Adipocyte (in vitro differentiated cells): ENCODE measurements around the gene PVALB.

Source experiments
- DNase-seq: peaks from one replicate; pipeline ENCODE4 v3.0.0-alpha.2; 2015; ENCODE audit warnings: low read depth
- H3K27me3 ChIP-seq: replicated peaks from 2 replicates; pipeline ENCODE4 v1.7.0; 2013; ENCODE audit warnings: mild to moderate bottlenecking, low read length, moderate library complexity; ENCODE audit not compliant: control insufficient read depth, insufficient read depth
- H3K36me3 ChIP-seq: 2 replicates; pipeline ENCODE4 v1.7.0; 2013; ENCODE audit warnings: low read length, mild to moderate bottlenecking, moderate library complexity; ENCODE audit not compliant: control insufficient read depth, insufficient read depth, severe bottlenecking
- H3K4me1 ChIP-seq: 2 replicates; pipeline ENCODE4 v1.7.0; 2013; ENCODE audit warnings: mild to moderate bottlenecking, low read length, moderate library complexity; ENCODE audit not compliant: control insufficient read depth, insufficient read depth
- H3K4me3 ChIP-seq: 2 replicates; pipeline ENCODE4 v1.7.0; 2013; ENCODE audit warnings: mild to moderate bottlenecking, low read length, moderate library complexity
- H3K9ac ChIP-seq: 2 replicates; pipeline ENCODE4 v1.7.0; 2013; ENCODE audit warnings: mild to moderate bottlenecking, low read length, moderate library complexity
- H3K9me3 ChIP-seq: 2 replicates; pipeline ENCODE4 v1.7.0; 2013; ENCODE audit warnings: mild to moderate bottlenecking, low read length, moderate library complexity; ENCODE audit not compliant: control insufficient read depth

Gene PVALB

DNA sequence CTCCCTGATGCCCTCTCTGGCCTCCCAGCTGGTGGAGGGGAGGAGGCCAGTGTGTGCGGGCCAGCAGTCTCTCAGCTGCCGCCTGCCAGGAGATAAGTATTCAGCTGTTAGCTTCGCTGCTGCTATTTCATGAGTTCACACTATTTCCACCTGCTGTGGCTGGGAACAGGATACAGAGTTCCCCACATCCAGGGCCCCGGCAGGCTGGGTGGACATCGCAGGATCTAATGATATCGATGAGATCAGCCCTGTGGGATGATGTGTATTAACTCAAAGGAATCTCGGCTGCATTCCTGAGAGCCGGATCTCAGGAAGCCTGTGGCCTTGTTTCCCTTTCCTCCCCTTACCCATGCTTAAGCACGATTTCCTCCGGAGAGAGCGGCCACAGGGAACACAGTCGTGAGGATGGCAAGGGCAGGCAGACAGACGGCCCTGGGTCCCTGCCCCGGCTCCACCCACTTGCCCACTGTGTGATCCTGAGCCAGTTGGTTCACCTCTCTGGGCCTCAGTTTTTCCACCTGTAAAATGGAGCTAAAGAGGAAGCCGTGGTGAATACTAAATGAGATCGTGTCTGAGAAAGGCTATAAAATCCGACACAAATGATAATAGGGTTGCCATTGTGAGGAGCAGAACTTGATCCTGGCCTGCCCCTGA is 6.5 kb upstream of the PVALB start:
- Histone ChIP-seq H3K9ac (no peak overlapping the region), H3K36me3 (no peaks in the 10 kb centered on the region), H3K27me3 (peaks cover 85% of the 10 kb centered on the region), H3K4me1 (no peaks in the 10 kb centered on the region), H3K9me3 (no peaks in the 10 kb centered on the region), H3K4me3 (no peak overlapping the region)
- DNase-seq, result no peak

GRCh38 chr22:36822581-36822980 is 5.7 kb upstream of the PVALB start:
- peaks cover 85% of the 10 kb centered on the region for H3K27me3 ChIP-seq
- H3K9me3 ChIP-seq, result no peaks in the 10 kb centered on the region
- no peaks in the 10 kb centered on the region for H3K36me3 ChIP-seq
- H3K9ac ChIP-seq, result no peak overlapping the region
- H3K4me3 ChIP-seq, result no peak overlapping the region
- DNase-seq, result no peak
- H3K4me1 ChIP-seq, result no peaks in the 10 kb centered on the region

DNA sequence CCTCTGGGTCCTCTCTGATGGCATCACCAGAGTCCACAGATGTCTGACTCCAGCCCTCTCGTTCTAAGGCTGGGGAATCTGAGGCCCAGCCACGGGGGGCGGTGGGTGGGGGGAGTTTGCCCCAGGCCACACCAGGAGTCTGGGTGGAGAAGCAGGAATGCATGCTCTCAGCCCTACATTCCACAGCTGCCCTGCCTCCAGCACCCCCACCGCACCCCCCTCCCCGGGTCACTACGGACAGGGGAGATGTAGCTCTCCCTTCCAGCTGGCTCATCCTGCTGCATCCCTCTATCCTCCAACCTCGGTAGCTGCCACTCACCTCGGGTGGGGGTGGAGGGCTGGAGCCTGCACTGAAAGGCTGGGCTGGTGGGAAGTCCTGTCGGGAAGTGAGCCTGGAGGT is 2.3 kb upstream of the PVALB start:
- Histone ChIP-seq H3K9me3 (no peaks in the 10 kb centered on the region), H3K36me3 (no peaks in the 10 kb centered on the region), H3K4me1 (peaks cover 3% of the 10 kb centered on the region), H3K4me3 (no peak overlapping the region), H3K9ac (no peak overlapping the region), H3K27me3 (peaks cover 89% of the 10 kb centered on the region)
- no peak for DNase-seq

- Histone ChIP-seq H3K36me3 (no peaks in the 10 kb centered on the region), H3K4me1 (peaks cover 3% of the 10 kb centered on the region), H3K9ac (no peak overlapping the region), H3K4me3 (no peak overlapping the region), H3K9me3 (no peaks in the 10 kb centered on the region), H3K27me3 (peaks cover 90% of the 10 kb centered on the region)
- DNase-seq, result no peak
Measured at GRCh38 chr22:36818010-36818642, 1.3 kb upstream of the PVALB start.

GRCh38 chr22:36817525-36817848 is 652 bp upstream of the PVALB start:
- H3K4me1 ChIP-seq, result peaks cover 3% of the 10 kb centered on the region
- no peak overlapping the region for H3K4me3 ChIP-seq
- H3K9me3 ChIP-seq, result no peaks in the 10 kb centered on the region
- H3K36me3 ChIP-seq, result no peaks in the 10 kb centered on the region
- DNase-seq, result no peak
- H3K9ac ChIP-seq, result no peak overlapping the region
- H3K27me3 ChIP-seq, result peaks cover 90% of the 10 kb centered on the region

DNA sequence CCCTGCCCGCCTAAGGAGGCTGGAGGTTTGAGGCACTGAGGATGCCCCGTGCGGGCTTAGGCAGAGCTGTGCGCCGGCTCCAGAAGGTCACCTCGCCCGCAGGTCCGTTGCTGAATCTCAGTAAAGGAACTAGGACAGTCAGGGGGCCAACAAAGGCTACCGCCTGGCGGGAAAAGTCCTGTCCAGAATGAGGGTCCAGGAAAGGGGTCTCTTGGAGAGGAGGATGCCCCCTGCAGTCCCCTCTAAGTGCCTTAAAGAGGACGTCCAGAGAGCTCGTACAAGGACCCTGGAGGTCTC is 548 bp downstream of the PVALB start:
- Histone ChIP-seq H3K27me3 (peaks cover 94% of the 10 kb centered on the region), H3K36me3 (no peaks in the 10 kb centered on the region), H3K9me3 (no peaks in the 10 kb centered on the region), H3K4me1 (peaks cover 3% of the 10 kb centered on the region), H3K4me3 (no peak overlapping the region), H3K9ac (no peak overlapping the region)
- DNase-seq, result no peak

GRCh38 chr22:36815558-36816338 is 1.1 kb downstream of the PVALB start:
- H3K9me3 ChIP-seq, result no peaks in the 10 kb centered on the region
- DNase-seq, result no peak
- peaks cover 88% of the 10 kb centered on the region for H3K27me3 ChIP-seq
- H3K36me3 ChIP-seq, result no peaks in the 10 kb centered on the region
- H3K4me3 ChIP-seq, result no peak overlapping the region
- H3K4me1 ChIP-seq, result peaks cover 3% of the 10 kb centered on the region
- H3K9ac ChIP-seq, result no peak overlapping the region

DNA sequence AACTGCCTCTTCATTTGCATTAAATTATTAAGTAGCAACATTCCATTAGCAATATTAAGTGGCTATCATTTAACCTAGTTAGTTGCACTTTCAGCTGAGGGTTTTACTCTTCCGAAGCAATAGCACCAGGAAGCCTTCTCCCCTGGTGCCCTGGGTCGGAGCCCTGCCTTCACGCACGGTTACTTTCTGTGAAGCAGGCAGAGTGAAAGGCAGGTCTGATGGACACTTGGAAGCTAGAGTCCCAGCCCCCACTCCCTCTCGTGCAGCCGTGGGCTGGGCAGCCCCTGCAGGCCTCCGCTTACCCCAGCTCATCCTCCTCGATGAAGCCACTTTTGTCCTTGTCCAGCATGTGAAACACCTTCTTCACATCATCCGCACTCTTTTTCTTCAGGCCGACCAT is 2.0 kb downstream of the PVALB start:
- Histone ChIP-seq H3K27me3 (peaks cover 83% of the 10 kb centered on the region), H3K36me3 (no peaks in the 10 kb centered on the region), H3K9me3 (no peaks in the 10 kb centered on the region), H3K4me3 (no peak overlapping the region), H3K9ac (no peak overlapping the region), H3K4me1 (peaks cover 3% of the 10 kb centered on the region)
- DNase-seq, result no peak

- no peaks in the 10 kb centered on the region for H3K9me3 ChIP-seq
- H3K36me3 ChIP-seq, result no peaks in the 10 kb centered on the region
- no peak for DNase-seq
- H3K27me3 ChIP-seq, result peaks cover 57% of the 10 kb centered on the region
- H3K4me3 ChIP-seq, result no peak overlapping the region
- H3K4me1 ChIP-seq, result peaks cover 15% of the 10 kb centered on the region
- H3K9ac ChIP-seq, result no peak overlapping the region
Measured at GRCh38 chr22:36811094-36811800, 5.6 kb downstream of the PVALB start.

DNA sequence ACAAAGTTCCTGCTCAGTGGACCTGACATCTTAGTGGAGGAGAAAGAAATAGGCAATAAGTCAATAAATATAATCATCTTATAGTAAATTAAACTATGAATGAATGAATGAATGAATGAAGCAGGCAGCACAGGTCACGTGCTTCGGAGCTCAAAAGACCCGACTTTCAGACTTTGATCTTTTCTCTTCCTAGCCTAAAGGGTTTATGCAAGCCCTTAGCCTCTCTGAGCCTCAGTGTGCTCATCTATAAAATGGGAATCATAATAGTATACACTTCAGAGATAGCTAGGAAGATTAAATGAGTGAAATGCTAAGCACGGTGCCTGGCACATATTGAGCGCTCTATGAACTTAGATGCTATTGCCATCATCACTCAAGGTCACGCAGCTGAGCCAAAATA is 7.5 kb downstream of the PVALB start:
- Histone ChIP-seq H3K9me3 (no peaks in the 10 kb centered on the region), H3K27me3 (peaks cover 56% of the 10 kb centered on the region), H3K36me3 (no peaks in the 10 kb centered on the region), H3K9ac (no peak overlapping the region), H3K4me3 (no peak overlapping the region), H3K4me1 (peaks cover 15% of the 10 kb centered on the region)
- DNase-seq, result no peak

DNA sequence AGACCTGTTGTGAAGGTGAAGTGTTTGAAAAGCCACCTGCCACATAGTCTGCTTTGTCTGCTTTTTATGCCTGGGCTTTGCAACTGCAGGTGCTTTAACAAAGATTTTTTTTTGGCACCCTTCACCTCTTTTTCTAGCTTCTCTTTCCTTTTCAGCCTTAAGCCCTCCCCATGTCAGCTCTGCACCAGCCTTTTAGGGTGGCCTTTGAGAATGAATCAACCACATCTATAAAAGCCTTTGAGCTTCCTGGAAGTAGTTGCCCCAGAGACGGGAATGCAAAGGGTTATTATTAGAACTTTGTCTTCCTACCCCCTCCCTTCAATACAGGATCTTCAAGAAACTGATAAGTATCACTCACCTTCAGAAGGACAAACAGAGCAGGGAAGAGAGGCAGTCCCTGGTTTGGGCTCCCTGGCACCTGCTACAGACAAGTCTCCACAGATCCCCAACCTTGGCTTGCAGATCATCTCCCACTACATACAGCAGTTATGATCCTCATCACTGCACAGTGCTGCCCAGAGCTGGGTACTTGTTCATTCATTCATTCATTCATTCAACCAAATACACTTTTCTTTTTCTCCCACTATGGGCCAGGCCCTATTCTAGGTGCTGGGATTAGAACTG is 8.0 kb downstream of the PVALB start:
- Histone ChIP-seq H3K27me3 (peaks cover 56% of the 10 kb centered on the region), H3K4me3 (no peak overlapping the region), H3K9ac (no peak overlapping the region), H3K4me1 (peaks cover 15% of the 10 kb centered on the region), H3K9me3 (no peaks in the 10 kb centered on the region), H3K36me3 (no peaks in the 10 kb centered on the region)
- DNase-seq, result no peak
